HepG2 (cell line): ENCODE data around the gene BABAM2. TPM values are rescaled to one million over a fixed set of nuclear protein-coding genes. Genes with fewer than 3 reads are reported as not detected.

Experiments used
- CEBPZ ChIP-seq: IDR thresholded peaks from 2 replicates; pipeline ENCODE4 v1.6.1; 2012; ENCODE audit warnings: low read length, improper control_type of control experiment
- RCOR2 ChIP-seq: IDR thresholded peaks from 2 replicates; pipeline ENCODE4 v1.6.1; 2016; ENCODE audit warnings: missing biosample characterization, missing genetic modification reagents
- ZNF331 ChIP-seq: sonication (generic); formaldehyde crosslinking; IDR thresholded peaks from 2 replicates; pipeline ENCODE4 v1.4.0; 2020; ENCODE audit warnings: missing genetic modification reagents
- polyA plus RNA-seq, 8 experiments: library from polyadenylated mRNA; depleted of rRNA in 3 of 8; stranded (reverse) in 7 of 8; unstranded in 1 of 8; fragments of >200 nt; fragmentation: Illumina TruSeq in 4 of 8; extraction: Trizol in 4 of 8; gene quantifications; 2 replicates each; pipeline versions ENCODE4 v1.2.1 to v1.2.3, GENCODE V29; 2011 to 2016; ENCODE audit warnings: low read depth in 4 of 8, missing spikeins in 1 of 8, mixed read lengths in 1 of 8; ENCODE audit not compliant: insufficient read depth in 1 of 8
- total RNA-seq, 5 experiments: library from RNA; depleted of rRNA; stranded (reverse); fragments of >200 nt; fragmentation: Illumina TruSeq; extraction: Trizol; gene quantifications; 2 replicates each; pipeline ENCODE4 v1.2.3, GENCODE V29; 2016; ENCODE audit warnings: low read depth in 1 of 5
- TF ChIP-seq, protein P1 (sequence below): sonication (generic); formaldehyde crosslinking; IDR thresholded peaks from 2 replicates; pipeline ENCODE4 v1.4.0; 2020; ENCODE audit warnings: missing genetic modification reagents
- TF ChIP-seq, protein P2 (sequence below), 2 experiments: fragments of 450-650 bp in 1 of 2; sonication (generic) in 1 of 2; formaldehyde crosslinking in 1 of 2; IDR thresholded peaks; 2 replicates each; pipeline versions ENCODE4 v1.6.1 to v1.8.0; 2016 to 2022; ENCODE audit warnings: antibody characterized with exemption in 1 of 2, mild to moderate bottlenecking in 1 of 2, missing genetic modification reagents in 1 of 2
- TF ChIP-seq, protein P3 (sequence below): IDR thresholded peaks from 2 replicates; pipeline ENCODE4 v1.6.1; 2018; ENCODE audit warnings: missing genetic modification reagents
- TF ChIP-seq, protein P4 (sequence below): sonication (generic); formaldehyde crosslinking; conservative IDR thresholded peaks from 2 replicates; pipeline ENCODE4 v1.8.1; 2023; ENCODE audit warnings: missing genetic modification reagents
- TF ChIP-seq, protein P5 (sequence below): IDR thresholded peaks from 2 replicates; pipeline ENCODE4 v1.6.1; 2016; ENCODE audit warnings: mild to moderate bottlenecking

Gene BABAM2
- total and polyA plus RNA-seq, 2 of the 13 experiments (the other 11 are each of a cell fraction or from before 2014, with no cell fraction given) = 24.9 to 28.0 TPM

DNA sequence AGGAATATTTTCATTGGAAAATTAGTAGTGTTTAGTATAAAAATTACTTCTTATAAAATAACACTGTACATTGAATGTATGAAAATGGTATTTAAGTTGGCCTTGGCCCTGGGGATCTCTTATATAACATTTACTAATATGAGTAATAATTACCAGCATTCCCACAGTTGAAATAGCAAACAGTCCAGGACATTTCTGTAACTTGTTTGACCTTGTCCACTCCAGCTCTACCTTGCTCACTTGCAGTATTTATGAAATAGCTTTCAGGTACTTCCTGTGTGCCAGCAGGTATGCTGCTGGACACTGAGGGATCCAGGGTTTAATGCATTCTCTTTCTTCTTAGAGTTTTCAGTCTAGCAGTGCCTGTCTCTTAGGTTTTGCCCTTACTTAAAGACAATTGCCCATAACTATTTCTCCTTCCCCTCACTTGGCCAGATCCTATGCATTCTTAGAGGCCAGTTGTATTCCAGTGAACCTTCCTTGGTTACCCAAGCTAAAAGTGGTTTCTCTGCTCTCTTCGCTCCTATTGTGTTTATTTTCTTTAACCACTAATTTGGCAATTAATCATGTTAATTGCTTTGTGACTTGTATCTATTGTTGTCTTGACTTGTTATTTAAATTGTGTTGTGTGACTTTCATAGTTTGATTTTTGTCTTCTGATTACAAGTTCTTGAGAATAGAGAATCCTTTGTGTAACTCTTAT lies 25.9 kb downstream of the BABAM2 start (continued):
- TF ChIP-seq, protein P1, sequence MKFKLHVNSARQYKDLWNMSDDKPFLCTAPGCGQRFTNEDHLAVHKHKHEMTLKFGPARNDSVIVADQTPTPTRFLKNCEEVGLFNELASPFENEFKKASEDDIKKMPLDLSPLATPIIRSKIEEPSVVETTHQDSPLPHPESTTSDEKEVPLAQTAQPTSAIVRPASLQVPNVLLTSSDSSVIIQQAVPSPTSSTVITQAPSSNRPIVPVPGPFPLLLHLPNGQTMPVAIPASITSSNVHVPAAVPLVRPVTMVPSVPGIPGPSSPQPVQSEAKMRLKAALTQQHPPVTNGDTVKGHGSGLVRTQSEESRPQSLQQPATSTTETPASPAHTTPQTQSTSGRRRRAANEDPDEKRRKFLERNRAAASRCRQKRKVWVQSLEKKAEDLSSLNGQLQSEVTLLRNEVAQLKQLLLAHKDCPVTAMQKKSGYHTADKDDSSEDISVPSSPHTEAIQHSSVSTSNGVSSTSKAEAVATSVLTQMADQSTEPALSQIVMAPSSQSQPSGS (CRISPR knock-in tag) = peak; percentile 55; the same call in 1 of the 2 replicates
- TF ChIP-seq, protein P2, sequence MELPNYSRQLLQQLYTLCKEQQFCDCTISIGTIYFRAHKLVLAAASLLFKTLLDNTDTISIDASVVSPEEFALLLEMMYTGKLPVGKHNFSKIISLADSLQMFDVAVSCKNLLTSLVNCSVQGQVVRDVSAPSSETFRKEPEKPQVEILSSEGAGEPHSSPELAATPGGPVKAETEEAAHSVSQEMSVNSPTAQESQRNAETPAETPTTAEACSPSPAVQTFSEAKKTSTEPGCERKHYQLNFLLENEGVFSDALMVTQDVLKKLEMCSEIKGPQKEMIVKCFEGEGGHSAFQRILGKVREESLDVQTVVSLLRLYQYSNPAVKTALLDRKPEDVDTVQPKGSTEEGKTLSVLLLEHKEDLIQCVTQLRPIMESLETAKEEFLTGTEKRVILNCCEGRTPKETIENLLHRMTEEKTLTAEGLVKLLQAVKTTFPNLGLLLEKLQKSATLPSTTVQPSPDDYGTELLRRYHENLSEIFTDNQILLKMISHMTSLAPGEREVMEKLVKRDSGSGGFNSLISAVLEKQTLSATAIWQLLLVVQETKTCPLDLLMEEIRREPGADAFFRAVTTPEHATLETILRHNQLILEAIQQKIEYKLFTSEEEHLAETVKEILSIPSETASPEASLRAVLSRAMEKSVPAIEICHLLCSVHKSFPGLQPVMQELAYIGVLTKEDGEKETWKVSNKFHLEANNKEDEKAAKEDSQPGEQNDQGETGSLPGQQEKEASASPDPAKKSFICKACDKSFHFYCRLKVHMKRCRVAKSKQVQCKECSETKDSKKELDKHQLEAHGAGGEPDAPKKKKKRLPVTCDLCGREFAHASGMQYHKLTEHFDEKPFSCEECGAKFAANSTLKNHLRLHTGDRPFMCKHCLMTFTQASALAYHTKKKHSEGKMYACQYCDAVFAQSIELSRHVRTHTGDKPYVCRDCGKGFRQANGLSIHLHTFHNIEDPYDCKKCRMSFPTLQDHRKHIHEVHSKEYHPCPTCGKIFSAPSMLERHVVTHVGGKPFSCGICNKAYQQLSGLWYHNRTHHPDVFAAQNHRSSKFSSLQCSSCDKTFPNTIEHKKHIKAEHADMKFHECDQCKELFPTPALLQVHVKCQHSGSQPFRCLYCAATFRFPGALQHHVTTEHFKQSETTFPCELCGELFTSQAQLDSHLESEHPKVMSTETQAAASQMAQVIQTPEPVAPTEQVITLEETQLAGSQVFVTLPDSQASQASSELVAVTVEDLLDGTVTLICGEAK (IDR thresholded peaks at IDR 0.05) = 0 out of 2 replicates have a peak, but pooled peaks have one; percentile 5
- TF ChIP-seq, protein P2 (CRISPR knock-in tag; IDR thresholded peaks at IDR 0.05) = no peak
- TF ChIP-seq ZNF331 (CRISPR knock-in tag) (no peak; the same call in 1 of the 2 replicates), RCOR2 (CRISPR knock-in tag) (no peak), CEBPZ (no peak)
- TF ChIP-seq, protein P3, sequence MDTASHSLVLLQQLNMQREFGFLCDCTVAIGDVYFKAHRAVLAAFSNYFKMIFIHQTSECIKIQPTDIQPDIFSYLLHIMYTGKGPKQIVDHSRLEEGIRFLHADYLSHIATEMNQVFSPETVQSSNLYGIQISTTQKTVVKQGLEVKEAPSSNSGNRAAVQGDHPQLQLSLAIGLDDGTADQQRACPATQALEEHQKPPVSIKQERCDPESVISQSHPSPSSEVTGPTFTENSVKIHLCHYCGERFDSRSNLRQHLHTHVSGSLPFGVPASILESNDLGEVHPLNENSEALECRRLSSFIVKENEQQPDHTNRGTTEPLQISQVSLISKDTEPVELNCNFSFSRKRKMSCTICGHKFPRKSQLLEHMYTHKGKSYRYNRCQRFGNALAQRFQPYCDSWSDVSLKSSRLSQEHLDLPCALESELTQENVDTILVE (CRISPR knock-in tag) = 0 out of 2 replicates have a peak, but pooled peaks have one; percentile 33
- TF ChIP-seq, protein P4, sequence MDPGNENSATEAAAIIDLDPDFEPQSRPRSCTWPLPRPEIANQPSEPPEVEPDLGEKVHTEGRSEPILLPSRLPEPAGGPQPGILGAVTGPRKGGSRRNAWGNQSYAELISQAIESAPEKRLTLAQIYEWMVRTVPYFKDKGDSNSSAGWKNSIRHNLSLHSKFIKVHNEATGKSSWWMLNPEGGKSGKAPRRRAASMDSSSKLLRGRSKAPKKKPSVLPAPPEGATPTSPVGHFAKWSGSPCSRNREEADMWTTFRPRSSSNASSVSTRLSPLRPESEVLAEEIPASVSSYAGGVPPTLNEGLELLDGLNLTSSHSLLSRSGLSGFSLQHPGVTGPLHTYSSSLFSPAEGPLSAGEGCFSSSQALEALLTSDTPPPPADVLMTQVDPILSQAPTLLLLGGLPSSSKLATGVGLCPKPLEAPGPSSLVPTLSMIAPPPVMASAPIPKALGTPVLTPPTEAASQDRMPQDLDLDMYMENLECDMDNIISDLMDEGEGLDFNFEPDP = no peak
- TF ChIP-seq, protein P5, sequence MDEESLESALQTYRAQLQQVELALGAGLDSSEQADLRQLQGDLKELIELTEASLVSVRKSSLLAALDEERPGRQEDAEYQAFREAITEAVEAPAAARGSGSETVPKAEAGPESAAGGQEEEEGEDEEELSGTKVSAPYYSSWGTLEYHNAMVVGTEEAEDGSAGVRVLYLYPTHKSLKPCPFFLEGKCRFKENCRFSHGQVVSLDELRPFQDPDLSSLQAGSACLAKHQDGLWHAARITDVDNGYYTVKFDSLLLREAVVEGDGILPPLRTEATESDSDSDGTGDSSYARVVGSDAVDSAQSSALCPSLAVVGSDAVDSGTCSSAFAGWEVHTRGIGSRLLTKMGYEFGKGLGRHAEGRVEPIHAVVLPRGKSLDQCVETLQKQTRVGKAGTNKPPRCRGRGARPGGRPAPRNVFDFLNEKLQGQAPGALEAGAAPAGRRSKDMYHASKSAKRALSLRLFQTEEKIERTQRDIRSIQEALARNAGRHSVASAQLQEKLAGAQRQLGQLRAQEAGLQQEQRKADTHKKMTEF (CRISPR knock-in tag) = peak; percentile 63; the same call in 1 of the 2 replicates
